ENCODE measurements around the gene AUTS2. TPM values are rescaled to one million over a fixed set of nuclear protein-coding genes. Genes with fewer than 3 reads are reported as not detected.

The AUTS2 gene
- total RNA-seq, 1 experiment from 2014 or later: 2.5 TPM

GRCh38 chr7:69820479-69821192, 222.4 kb downstream of the AUTS2 start:
- TF ChIP-seq REST (IDR thresholded peaks at IDR 0.05; ENCODE audit: insufficient read depth in 1 of 2, low read depth in 2 of 2, low read length in 1 of 2): no peak
- TF ChIP-seq CTCF (IDR thresholded peaks at IDR 0.05): no peak
- no peak for TF ChIP-seq SIN3A (IDR thresholded peaks at IDR 0.05; ENCODE audit: borderline replicate concordance, insufficient read depth, low read depth, low read length)
- no peak for TF ChIP-seq TCF7L2 (IDR thresholded peaks at IDR 0.05; ENCODE audit: low read depth, low read length)
- TF ChIP-seq POLR2AphosphoS5 (IDR thresholded peaks at IDR 0.05; ENCODE audit: low read depth, low read length): no peak
- CTCF ChIA-PET: no interaction called here

DNA sequence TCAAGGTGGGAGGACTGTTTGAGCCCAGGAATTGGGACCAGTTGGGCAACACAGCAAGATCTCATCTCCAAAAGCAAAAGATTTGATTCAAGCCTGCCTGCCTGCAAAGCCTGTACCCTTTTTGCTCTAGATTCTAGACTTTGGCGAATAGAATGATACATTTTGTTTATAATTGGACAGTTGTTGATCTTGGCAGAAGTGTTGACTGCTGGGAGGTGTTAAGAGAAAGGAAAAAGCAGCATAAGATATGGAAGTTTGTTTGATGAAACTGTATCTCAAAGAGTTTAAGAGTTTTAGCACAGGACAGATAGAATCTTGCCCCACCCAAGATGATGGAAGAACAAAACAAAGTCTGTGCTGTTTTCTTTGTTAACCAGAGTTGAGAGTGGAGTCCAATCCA, 224.1 kb downstream of the AUTS2 start:
- no peaks in the 10 kb centered on the region for H3K27me3 ChIP-seq (ENCODE audit: control insufficient read depth, insufficient read depth, low read length)
- DNase-seq (ENCODE audit: low read depth, low spot score) (no peak), ATAC-seq (no peak)
- no peaks in the 10 kb centered on the region for H3K36me3 ChIP-seq (ENCODE audit: control insufficient read depth, insufficient read depth, low read length)
- H3K27ac ChIP-seq (ENCODE audit: low read length): no peak overlapping the region
- H3K4me1 ChIP-seq (ENCODE audit: control insufficient read depth, insufficient read depth, low read length): no peaks in the 10 kb centered on the region
- in situ Hi-C loops (cut with HindIII; ENCODE audit: low pct_unique_long_range_greater_than_20kb, low sequenced_read_pairs): no loop called here
- intact Hi-C loops (cut with micrococcal nuclease; ENCODE audit: unreplicated experiment): no loop called here
- ChIA-PET POLR2A (no interaction called here), CTCF (no interaction called here)
- TF ChIP-seq REST (IDR thresholded peaks at IDR 0.05; ENCODE audit: insufficient read depth in 1 of 2, low read depth in 2 of 2, low read length in 1 of 2): no peak
- TF ChIP-seq SIN3A (IDR thresholded peaks at IDR 0.05; ENCODE audit: borderline replicate concordance, insufficient read depth, low read depth, low read length): no peak
- no peak for TF ChIP-seq TCF7L2 (IDR thresholded peaks at IDR 0.05; ENCODE audit: low read depth, low read length)
- no peak for TF ChIP-seq POLR2AphosphoS5 (IDR thresholded peaks at IDR 0.05; ENCODE audit: low read depth, low read length)
- no peak for TF ChIP-seq CTCF (IDR thresholded peaks at IDR 0.05)
- no TSS peak for BruUV-seq (replicated peaks)
- no peaks in the 10 kb centered on the region for H3K9me3 ChIP-seq (ENCODE audit: control insufficient read depth, insufficient read depth, low read depth, low read length)
- no peak overlapping the region for H3K4me3 ChIP-seq (ENCODE audit: low read depth in 2 of 2, low read length in 2 of 2)

More at GRCh38 chr7:69820479-69821192, 222.4 kb downstream of the AUTS2 start:
- Histone ChIP-seq H3K27ac (ENCODE audit: low read length) (no peak overlapping the region), H3K4me3 (ENCODE audit: low read depth in 2 of 2, low read length in 2 of 2) (no peak overlapping the region), H3K36me3 (ENCODE audit: control insufficient read depth, insufficient read depth, low read length) (no peaks in the 10 kb centered on the region), H3K9me3 (ENCODE audit: control insufficient read depth, insufficient read depth, low read depth, low read length) (no peaks in the 10 kb centered on the region), H3K27me3 (ENCODE audit: control insufficient read depth, insufficient read depth, low read length) (no peaks in the 10 kb centered on the region), H3K4me1 (ENCODE audit: control insufficient read depth, insufficient read depth, low read length) (no peaks in the 10 kb centered on the region)
- ATAC-seq (no peak), DNase-seq (ENCODE audit: low read depth, low spot score) (no peak)
- intact Hi-C loops (cut with micrococcal nuclease; ENCODE audit: unreplicated experiment) (no loop called here), in situ Hi-C loops (cut with HindIII; ENCODE audit: low pct_unique_long_range_greater_than_20kb, low sequenced_read_pairs) (no loop called here)
- no TSS peak for BruUV-seq (replicated peaks)
- POLR2A ChIA-PET: no interaction called here

All from Panc1 (cell line).